ENCODE results near the gene KRTAP3-3.

KRTAP3-3 gene

DNA sequence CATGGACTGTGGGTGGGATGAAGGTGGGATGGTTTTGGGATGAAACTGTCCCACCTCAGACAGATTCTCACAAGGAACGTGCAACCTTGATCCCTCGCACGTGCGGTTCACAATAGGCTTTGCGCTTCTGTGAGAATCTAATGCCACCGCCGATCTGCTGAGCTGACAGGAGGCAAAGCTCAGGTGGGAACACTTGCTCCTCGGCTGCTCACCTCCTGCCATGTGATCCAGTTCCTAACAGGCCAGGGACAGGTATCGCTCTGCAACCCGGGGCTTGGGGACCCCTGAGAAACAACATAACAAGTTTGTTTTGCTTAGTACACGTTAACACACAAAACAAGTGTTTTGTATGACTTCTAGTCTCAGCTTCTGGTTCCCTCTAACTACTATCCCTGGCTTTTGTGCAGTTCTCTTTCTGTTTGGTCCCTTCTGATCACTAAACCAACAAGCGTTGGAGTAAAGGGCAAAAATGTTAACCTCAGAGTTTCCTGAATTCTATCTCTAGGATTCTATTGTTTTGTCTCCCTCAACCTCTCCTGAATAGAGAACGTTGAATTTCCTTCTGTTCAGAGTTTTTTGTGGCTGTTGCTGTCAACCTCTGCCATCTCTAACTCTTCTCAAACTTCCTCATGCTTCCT lies 22.7 kb upstream of the KRTAP3-3 start:
- Histone ChIP-seq H3K9ac (ENCODE audit: low read length) (no peak overlapping the region), H3K27ac (ENCODE audit: low read length) (no peak overlapping the region), H3K79me2 (ENCODE audit: low read length) (no peaks in the 10 kb centered on the region), H3K9me3 (replicated peaks; ENCODE audit: insufficient read depth, low read length) (no peaks in the 10 kb centered on the region), H3K4me3 (ENCODE audit: low read length) (no peak overlapping the region), H3K9me2 (replicated peaks; ENCODE audit: insufficient read depth, low read length) (no peaks in the 10 kb centered on the region; the same call in 1 of the 2 replicates), H3K27me3 (replicated peaks; ENCODE audit: insufficient read depth, low read length) (no peaks in the 10 kb centered on the region), H3K36me3 (replicated peaks; ENCODE audit: insufficient read depth, low read length) (no peaks in the 10 kb centered on the region), H3K4me2 (ENCODE audit: low read depth, low read length) (no peak overlapping the region), H3K4me1 (ENCODE audit: low read length) (no peaks in the 10 kb centered on the region), H3F3A (ENCODE audit: insufficient read depth, low read length) (no peaks in the 10 kb centered on the region), H2AFZ (ENCODE audit: low read length) (no peak overlapping the region), H4K20me1 (ENCODE audit: insufficient read depth, low read length) (no peaks in the 10 kb centered on the region)
- TF ChIP-seq, protein P1, sequence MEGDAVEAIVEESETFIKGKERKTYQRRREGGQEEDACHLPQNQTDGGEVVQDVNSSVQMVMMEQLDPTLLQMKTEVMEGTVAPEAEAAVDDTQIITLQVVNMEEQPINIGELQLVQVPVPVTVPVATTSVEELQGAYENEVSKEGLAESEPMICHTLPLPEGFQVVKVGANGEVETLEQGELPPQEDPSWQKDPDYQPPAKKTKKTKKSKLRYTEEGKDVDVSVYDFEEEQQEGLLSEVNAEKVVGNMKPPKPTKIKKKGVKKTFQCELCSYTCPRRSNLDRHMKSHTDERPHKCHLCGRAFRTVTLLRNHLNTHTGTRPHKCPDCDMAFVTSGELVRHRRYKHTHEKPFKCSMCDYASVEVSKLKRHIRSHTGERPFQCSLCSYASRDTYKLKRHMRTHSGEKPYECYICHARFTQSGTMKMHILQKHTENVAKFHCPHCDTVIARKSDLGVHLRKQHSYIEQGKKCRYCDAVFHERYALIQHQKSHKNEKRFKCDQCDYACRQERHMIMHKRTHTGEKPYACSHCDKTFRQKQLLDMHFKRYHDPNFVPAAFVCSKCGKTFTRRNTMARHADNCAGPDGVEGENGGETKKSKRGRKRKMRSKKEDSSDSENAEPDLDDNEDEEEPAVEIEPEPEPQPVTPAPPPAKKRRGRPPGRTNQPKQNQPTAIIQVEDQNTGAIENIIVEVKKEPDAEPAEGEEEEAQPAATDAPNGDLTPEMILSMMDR (IDR thresholded peaks at IDR 0.05; ENCODE audit: low read length) = no peak
- no peak for TF ChIP-seq EZH2phosphoT487 (IDR thresholded peaks at IDR 0.05; ENCODE audit: low read length)
- no peak for TF ChIP-seq EZH2 (optimal IDR thresholded peaks at IDR 0.05; ENCODE audit: low read depth, low read length)
- no peak for DNase-seq

- no peak for DNase-seq
- H2AFZ ChIP-seq (ENCODE audit: low read length) = no peak overlapping the region
- no peaks in the 10 kb centered on the region; the same call in 1 of the 2 replicates for H3K9me2 ChIP-seq (replicated peaks; ENCODE audit: insufficient read depth, low read length)
These were observed 21.5 kb upstream of the KRTAP3-3 start for GRCh38 chr17:41015454-41015853.

GRCh38 chr17:41013606-41014005 lies 19.6 kb upstream of the KRTAP3-3 start:
- DNase-seq = no peak
- H3K79me2 ChIP-seq (ENCODE audit: low read length) = no peaks in the 10 kb centered on the region
- H3K4me1 ChIP-seq (ENCODE audit: low read length) = no peaks in the 10 kb centered on the region
- H3K27ac ChIP-seq (ENCODE audit: low read length) = no peak overlapping the region
- no peaks in the 10 kb centered on the region for H3K36me3 ChIP-seq (replicated peaks; ENCODE audit: insufficient read depth, low read length)
- H3K27me3 ChIP-seq (replicated peaks; ENCODE audit: insufficient read depth, low read length) = no peaks in the 10 kb centered on the region
- TF ChIP-seq EZH2 (optimal IDR thresholded peaks at IDR 0.05; ENCODE audit: low read depth, low read length) = no peak
- no peak overlapping the region for H3K4me3 ChIP-seq (ENCODE audit: low read length)
- H3K4me2 ChIP-seq (ENCODE audit: low read depth, low read length) = no peak overlapping the region
- no peaks in the 10 kb centered on the region; the same call in 1 of the 2 replicates for H3K9me2 ChIP-seq (replicated peaks; ENCODE audit: insufficient read depth, low read length)
- H2AFZ ChIP-seq (ENCODE audit: low read length) = no peak overlapping the region
- no peaks in the 10 kb centered on the region for H4K20me1 ChIP-seq (ENCODE audit: insufficient read depth, low read length)
- H3K9me3 ChIP-seq (replicated peaks; ENCODE audit: insufficient read depth, low read length) = no peaks in the 10 kb centered on the region
- H3F3A ChIP-seq (ENCODE audit: insufficient read depth, low read length) = no peaks in the 10 kb centered on the region
- no peak overlapping the region for H3K9ac ChIP-seq (ENCODE audit: low read length)

More at GRCh38 chr17:41015454-41015853, 21.5 kb upstream of the KRTAP3-3 start:
- no peaks in the 10 kb centered on the region for H3K4me1 ChIP-seq (ENCODE audit: low read length)
- H3K27ac ChIP-seq (ENCODE audit: low read length) = no peak overlapping the region
- no peak overlapping the region for H3K9ac ChIP-seq (ENCODE audit: low read length)
- no peaks in the 10 kb centered on the region for H3K9me3 ChIP-seq (replicated peaks; ENCODE audit: insufficient read depth, low read length)
- H3K4me2 ChIP-seq (ENCODE audit: low read depth, low read length) = no peak overlapping the region
- no peaks in the 10 kb centered on the region for H3K36me3 ChIP-seq (replicated peaks; ENCODE audit: insufficient read depth, low read length)
- H3K79me2 ChIP-seq (ENCODE audit: low read length) = no peaks in the 10 kb centered on the region
- TF ChIP-seq, protein P1 (IDR thresholded peaks at IDR 0.05; ENCODE audit: low read length) = no peak
- TF ChIP-seq EZH2 (optimal IDR thresholded peaks at IDR 0.05; ENCODE audit: low read depth, low read length) = no peak
- no peak for TF ChIP-seq EZH2phosphoT487 (IDR thresholded peaks at IDR 0.05; ENCODE audit: low read length)
- no peaks in the 10 kb centered on the region for H3F3A ChIP-seq (ENCODE audit: insufficient read depth, low read length)
- no peaks in the 10 kb centered on the region for H3K27me3 ChIP-seq (replicated peaks; ENCODE audit: insufficient read depth, low read length)
- H3K4me3 ChIP-seq (ENCODE audit: low read length) = no peak overlapping the region
- H4K20me1 ChIP-seq (ENCODE audit: insufficient read depth, low read length) = no peaks in the 10 kb centered on the region

DNA sequence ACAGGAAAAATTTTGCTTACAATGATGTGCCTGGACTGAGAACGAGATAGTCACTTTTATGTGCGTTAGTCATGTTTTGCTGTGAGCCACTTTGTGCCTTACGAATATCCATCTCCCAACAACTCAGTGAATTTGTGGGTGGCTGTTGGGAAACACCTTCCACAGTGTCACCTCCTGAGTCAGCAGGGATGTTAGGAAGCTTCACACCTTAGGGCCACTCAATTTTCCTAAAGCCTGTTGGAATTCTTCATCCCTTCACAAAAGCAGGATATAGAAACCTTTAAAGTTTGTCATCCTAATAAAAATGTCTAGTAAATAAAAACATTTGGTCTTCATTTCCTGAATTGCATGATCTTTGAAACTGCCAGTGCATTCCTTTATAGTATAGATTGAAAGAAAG lies 19.2 kb upstream of the KRTAP3-3 start:
- Histone ChIP-seq H3K4me2 (ENCODE audit: low read depth, low read length) (no peak overlapping the region), H3K9me3 (replicated peaks; ENCODE audit: insufficient read depth, low read length) (no peaks in the 10 kb centered on the region), H3K9ac (ENCODE audit: low read length) (no peak overlapping the region), H3K27ac (ENCODE audit: low read length) (no peak overlapping the region), H3K4me3 (ENCODE audit: low read length) (no peak overlapping the region), H3K27me3 (replicated peaks; ENCODE audit: insufficient read depth, low read length) (no peaks in the 10 kb centered on the region), H3K4me1 (ENCODE audit: low read length) (no peaks in the 10 kb centered on the region), H2AFZ (ENCODE audit: low read length) (no peak overlapping the region), H4K20me1 (ENCODE audit: insufficient read depth, low read length) (no peaks in the 10 kb centered on the region), H3K79me2 (ENCODE audit: low read length) (no peaks in the 10 kb centered on the region), H3K36me3 (replicated peaks; ENCODE audit: insufficient read depth, low read length) (no peaks in the 10 kb centered on the region), H3F3A (ENCODE audit: insufficient read depth, low read length) (no peaks in the 10 kb centered on the region), H3K9me2 (replicated peaks; ENCODE audit: insufficient read depth, low read length) (no peaks in the 10 kb centered on the region; the same call in 1 of the 2 replicates)
- TF ChIP-seq, protein P1 (IDR thresholded peaks at IDR 0.05; ENCODE audit: low read length) = no peak
- TF ChIP-seq EZH2 (optimal IDR thresholded peaks at IDR 0.05; ENCODE audit: low read depth, low read length) (no peak), EZH2phosphoT487 (IDR thresholded peaks at IDR 0.05; ENCODE audit: low read length) (no peak)
- no peak for DNase-seq
